HG02798 (cell line): ENCODE measurements around the gene ITCH.
"Not testable (repeated sequence)": the region's sequence is repeated elsewhere in the genome, so short reads cannot be mapped to it uniquely, and the experiment has no call there.

Experiments used
- ATAC-seq: cut with Tn5 transposase; IDR thresholded peaks from one replicate; pipeline ENCODE4 v1.9.1; 2021; ENCODE audit warnings: mild to moderate bottlenecking; ENCODE audit not compliant: unreplicated experiment, poor library complexity

ITCH gene

DNA sequence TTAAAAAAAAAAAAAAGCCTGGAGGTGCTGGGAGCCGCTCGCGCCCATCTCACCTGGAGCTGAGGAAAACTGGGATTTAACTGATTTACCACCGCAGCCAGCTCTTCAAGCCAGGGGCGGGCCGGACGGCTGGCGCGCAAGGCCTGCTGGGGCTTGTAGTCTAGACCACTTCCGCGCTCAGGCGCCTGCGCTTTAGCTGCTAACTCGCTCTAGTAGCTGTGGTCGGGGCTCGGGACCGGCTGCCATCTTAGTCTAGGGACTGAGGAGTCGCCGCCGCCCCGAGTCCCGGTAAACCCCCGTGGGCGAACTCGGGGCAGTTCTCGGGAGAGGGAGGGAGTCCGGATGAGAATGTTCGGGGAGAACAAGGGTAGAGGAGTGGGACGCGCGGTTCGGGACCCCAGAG lies at the start of gene ITCH:
ITCH (plus strand) TSS at position 212 of the 403 bp plus-strand sequence. CDS start 30,539 bp downstream, outside the sequence.
- peak; percentile 95 for ATAC-seq

DNA sequence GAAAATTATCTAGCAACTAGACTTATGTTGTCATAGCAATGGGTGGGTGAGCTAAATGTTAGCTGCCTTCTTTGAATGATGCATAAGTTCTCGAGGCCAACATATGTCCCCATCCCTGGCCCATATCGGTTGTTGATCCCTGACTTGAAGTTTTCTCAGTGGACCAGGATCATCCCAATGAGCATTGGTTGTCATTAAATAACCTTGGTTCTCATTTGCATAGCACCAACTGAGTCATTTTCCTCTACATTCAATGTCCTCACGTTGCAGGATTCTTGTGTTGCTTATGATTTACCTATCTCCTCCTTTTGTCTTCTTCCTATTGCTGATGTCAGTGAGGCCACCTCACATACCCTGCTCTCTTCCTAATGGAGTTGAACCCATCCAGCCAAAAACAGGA lies 47.8 kb upstream of the ITCH start:
- no peak for ATAC-seq

DNA sequence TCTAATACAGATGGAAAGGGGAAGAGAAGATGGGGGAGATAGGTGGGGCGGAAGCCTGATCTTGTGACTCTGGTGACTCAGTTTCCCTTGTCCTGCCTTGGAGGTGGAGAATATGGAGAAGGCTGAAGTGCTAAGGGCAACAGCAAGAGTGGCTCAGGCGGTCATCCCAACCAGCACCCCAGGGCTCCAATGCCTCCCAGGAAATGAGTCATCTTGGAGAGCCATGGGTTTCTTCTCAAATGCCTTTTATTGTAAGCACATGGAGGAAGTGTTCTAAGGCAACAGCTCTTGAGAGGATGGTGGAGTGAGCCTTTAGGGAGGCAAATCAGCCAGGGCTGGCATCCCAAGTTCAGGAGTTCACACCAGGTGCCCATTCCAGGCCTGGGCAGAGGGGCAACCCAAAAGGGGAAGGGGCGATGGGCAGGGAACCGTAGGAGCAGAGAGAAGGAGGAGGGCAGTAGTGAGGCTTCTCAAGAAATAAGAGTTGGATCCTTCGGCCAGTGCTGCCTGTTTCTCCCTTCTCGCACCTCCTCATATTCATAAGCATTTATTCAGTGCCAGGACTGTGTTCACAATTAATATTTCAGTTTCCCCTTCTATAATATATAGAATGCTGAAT lies 46.8 kb upstream of the ITCH start:
- ATAC-seq, result no peak

DNA sequence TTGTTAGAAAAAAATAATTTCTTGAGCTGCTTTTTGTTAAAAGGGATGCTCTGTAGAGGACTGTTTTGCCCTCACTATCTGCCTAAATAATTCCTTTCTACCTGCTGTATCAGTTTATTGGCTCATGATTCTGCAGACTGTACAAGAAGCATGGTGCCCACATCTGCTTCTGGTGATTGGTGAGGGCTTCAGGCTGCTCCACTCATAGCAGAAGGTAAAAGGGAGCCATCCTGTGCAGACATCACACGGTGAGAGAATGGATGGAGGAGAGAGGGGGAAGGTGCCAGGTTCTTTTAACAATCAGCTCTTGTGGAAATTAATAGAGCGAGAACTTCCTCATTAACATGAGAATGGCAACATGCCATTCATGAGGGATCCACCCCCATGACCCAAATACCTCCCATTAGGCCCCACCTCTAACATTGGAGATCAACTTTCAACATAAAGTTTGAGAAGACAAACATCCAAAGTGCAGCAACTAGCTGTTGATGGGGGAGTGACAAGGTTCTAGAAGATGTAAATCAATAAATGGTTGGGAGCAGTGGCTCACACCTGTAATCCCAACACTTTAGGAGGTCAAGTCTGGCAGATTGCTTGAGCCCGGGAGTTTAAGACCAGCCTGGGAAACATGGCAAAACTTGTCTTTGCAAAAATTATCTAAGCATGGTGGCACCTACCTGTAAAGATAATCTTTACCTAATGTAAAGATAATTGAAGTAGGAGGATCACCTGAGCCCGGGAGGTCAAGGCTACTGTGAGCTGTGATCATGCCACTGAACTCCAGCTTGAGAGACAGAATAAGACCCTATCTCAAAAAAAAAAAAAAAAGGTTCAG lies 44.2 kb upstream of the ITCH start:
- no peak for ATAC-seq

DNA sequence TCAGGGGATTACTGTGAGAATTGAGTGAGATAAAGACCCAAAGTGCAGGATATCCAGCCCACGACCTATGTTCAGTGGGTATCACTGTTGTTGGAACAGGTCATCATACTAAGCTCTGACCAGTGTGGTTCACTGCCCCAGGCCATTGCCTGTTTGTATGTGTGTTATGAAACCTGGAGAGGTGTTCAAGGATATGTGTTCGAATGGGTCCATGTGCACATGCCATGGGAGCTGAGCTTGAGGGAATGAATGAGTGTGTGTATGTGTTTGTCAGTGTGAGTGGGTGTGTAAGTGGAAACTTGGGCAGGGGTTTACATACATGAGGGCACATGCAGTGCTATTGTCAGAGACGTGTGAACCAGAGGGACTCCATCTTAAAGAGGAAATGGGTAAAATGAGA lies 42.2 kb upstream of the ITCH start:
- ATAC-seq, result no peak

DNA sequence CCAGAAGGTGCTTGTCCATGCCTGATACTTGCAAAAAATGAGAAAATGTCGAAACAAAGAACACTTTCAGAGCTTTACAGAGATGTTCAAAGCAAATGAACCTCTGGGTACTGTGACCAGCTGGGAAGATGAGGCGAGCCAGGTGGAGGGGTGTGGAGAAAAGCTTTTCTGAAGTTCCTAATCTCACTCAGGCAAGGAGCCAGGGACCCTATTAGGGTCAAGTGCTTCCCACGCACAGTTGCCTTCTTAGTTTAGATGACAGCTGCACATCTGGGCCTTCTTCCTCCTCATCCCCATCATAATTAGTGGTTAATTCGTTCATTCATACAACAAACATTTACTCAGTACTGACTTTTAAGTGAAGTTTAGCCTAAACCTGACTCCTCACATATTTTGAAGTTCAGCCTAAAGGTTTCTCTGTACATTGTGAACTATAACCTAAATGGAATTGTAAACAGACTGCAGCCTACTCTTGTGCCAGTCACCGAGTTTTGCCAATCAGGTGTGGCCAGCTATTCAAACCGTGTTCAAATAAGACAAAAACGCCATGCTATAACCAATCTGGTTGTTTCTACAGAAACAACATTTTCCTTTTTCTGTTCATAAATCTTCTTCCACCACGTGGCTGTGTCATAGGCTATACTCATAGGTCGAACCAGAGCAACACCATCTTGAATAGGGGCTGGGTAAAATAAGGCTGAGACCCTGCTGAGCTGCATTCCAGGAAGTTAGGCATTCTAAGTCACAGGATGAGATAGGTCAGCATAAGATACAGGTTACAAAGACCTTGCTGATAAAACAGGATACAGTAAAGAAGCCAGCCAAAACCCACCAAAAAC lies 40.6 kb upstream of the ITCH start:
- no peak for ATAC-seq

DNA sequence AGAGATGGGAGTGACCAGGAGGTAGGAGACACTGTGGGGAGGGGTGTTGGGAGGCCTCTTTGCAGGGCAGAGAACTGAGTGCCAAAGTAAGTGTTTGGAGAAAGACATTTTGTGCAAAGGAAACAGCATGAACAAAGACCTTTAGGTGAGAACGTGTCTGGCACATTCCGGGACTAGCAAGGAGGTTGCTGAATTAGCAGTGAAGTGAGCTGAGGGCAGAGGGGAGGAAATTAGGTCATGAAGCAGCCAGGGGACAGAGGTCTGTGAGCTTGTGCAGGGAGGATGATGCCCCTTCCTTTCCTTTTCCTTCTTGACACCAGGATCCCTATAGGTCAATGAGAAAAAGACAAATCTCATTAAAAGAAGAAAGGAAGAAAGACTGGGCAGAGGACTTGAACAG lies 38.5 kb upstream of the ITCH start:
- no peak for ATAC-seq

DNA sequence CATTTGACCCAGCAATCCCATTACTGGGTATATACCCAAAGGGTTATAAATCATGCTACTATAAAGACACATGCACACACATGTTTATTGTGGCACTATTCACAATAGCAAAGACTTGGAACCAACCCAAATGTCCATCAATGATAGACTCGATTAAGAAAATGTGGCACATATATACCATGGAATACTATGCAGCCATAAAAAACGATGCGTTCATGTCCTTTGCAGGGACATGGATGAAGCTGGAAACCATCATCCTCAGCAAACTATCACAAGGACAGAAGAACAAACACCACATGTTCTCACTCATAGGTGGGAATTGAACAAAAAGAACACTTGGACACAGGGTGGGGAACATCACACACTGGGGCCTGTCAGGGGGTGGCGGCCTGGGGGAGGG lies 34.9 kb upstream of the ITCH start:
- not testable (repeated sequence) for ATAC-seq

DNA sequence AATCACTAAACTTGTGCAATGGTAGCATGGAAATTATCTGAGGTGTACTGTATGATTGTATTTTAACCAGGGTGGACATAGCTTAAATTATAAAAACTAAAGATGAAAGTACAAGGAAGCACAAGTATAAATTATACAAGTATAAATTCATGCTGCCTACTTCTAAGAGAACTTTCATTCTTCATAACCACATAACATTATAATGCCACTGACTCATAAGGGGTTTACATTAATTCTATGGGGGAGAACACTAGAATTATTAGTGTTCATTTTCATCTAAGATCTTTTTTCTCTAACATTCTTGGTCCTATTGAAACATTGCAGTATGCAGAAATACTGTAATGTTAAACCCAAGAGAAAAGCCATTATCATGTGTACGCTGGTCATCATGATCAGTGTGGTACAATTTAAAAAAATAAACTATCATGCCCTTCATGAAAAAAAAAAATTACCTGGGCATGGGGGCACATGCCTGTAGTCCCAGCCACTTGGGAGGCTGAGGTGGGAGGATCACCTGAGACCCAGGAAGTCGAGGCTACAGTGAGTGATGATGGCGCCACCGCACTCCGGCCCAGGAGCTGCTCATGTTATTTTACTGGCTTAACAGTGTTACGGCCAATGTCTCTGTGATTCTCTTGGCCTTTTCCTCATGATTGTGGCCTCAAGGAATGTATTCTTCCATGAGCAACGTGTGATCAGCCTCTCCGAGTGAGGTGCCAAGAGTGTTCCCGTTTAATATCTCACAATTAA lies 34.0 kb upstream of the ITCH start:
- no peak for ATAC-seq

DNA sequence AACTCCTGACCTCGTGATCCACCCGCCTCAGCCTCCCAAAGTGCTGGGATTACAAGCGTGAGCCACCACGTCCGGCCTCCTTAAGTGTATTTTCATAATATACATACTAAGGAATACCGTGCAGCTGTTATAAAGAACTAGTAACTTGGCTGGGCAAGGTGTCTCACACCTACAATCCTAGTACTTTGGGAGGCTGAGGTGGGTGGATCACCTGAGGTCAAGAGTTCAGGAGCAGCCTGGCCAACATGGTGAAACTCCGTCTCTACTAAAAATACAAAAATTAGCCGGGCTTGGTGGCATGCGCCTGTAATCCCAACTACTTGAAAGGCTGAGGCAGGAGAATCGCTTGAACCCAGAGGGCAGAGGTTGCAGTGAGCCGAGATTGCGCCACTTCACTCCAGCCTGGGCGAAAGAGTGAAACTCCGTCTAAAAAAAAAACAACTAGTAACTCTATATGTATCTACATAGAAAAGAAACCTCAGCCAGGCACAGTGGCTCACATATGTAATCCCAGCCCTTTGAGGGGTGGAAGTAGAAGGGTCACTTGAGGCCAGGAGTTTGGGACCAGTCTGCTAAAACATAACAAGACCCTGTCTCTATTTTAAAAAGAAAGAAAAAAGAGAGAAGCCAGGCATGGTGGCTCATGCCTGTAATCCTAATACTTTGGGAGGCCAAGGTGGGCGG lies 32.1 kb upstream of the ITCH start:
- not testable (repeated sequence) for ATAC-seq

DNA sequence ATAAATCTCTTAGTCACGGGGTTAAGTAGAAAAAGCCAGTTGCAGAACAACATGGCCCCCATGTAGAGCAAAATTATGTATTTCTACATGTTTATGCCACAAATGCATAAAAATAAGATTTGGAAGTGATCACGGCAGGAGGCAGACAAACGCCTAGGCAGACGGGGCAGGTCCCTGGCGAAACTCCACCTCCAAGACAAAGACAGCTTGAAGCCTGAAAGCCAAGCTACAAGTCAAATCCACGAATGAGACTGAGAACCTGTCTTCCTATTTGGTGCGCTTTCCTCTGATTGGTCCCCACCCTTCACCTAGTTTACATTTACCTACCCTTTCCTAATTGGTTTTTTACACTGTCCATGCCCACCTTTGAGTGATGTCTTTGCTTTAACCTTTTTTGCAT lies 31.2 kb upstream of the ITCH start:
- no peak for ATAC-seq

DNA sequence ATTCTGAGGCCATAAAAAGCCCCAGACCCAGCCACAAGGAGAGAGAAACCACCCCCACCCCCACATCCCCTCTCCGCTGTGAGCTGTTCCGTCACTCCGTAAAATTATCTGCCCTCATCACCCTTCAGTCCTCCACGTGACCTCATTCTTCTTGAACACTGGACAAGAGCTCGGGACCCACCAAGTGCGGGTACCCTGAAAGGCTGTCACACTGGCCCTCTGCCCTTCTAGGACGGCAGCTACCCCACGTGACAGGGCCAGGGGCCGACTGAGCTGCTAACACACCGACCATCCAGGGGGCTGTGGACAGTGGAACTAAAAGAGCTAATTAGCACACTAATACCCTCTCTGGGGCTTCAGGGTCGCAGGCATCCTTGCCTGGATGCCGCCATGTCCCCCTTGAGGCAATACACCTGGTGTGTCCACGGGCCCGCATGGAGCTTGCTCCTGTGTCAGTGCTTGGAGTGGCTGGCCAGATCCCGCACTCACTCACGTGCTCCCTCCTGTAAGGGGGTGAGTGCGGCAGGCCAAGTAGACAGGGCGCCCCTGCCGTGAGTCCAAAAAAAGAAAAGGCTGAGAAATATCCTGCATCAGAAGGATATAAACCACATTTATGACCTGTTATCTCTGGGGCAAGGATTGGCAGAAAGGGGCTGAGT lies 30.7 kb upstream of the ITCH start:
- no peak for ATAC-seq

DNA sequence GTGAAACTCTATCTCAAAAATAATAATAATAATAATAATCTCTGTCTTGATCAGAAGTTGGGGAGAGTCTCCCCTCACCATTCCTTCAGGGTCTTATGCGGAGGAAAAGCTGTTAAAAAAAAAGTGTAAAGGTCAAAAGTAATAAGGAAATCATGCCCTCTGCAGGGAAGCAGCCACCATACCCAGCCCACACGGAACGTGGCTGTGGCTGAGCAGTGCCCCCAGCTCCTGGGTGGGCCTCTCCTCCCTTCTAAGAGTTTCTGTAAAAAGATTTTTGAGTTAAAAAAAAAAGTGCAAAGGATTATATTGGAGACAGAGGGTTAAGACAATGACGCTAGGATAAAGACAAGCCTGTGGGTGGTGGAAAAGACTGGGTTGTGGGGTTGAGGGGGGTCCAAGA lies 29.3 kb upstream of the ITCH start:
- no peak for ATAC-seq

DNA sequence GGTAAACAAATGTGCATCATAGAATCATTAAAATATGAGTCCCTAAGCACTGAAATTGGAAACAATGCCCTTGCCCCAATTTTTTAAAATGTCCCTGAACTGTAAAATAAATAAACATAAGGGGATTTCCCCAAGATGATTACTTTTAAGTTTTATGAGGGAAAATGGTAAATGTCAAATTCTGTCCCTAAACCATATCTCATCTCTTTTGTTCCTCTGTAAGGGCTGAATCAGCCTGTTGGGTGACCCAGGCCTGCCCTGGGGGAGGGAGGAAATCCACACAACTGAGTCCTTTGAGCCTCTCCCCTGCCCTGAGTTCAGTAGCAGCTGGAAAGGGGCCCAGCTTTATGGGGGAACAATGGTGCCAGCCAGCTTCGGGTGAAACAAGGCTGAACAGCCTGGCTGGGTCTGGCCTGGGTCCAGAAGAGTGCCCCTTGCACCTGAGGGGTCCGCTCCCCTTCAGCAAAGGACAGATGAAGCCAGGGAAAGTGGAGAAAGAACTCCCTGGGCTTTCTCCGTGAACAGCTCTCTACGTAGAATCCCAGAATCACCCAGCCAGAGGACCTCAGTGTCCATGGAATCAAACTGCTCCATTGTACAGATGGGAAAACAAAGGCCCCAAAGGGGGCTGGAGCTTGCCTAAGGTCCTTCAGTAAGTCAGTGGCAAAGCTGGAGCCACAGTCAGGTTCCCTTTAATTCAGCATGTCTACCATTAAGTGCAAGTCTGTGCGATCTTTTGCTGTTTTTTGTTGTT lies 28.2 kb upstream of the ITCH start:
- no peak for ATAC-seq

DNA sequence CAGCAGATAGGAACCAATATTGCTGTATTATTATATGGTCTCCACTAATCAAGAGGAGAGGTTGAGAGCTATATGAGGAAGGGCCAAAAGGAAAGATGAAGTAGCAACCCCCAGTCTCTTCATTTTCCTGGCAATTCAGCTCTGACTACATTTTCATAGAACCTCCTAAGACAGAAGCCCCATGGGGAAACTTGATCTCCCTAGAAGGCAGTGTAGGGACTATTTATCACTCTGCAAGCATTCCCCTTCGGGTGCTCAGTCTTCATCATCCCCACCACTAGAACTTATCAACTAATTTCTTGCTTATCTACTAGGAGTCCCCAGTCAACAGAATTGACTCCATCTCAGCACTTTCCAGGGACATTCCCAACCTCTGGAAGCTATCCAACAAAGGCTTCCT lies 25.5 kb upstream of the ITCH start:
- no peak for ATAC-seq

DNA sequence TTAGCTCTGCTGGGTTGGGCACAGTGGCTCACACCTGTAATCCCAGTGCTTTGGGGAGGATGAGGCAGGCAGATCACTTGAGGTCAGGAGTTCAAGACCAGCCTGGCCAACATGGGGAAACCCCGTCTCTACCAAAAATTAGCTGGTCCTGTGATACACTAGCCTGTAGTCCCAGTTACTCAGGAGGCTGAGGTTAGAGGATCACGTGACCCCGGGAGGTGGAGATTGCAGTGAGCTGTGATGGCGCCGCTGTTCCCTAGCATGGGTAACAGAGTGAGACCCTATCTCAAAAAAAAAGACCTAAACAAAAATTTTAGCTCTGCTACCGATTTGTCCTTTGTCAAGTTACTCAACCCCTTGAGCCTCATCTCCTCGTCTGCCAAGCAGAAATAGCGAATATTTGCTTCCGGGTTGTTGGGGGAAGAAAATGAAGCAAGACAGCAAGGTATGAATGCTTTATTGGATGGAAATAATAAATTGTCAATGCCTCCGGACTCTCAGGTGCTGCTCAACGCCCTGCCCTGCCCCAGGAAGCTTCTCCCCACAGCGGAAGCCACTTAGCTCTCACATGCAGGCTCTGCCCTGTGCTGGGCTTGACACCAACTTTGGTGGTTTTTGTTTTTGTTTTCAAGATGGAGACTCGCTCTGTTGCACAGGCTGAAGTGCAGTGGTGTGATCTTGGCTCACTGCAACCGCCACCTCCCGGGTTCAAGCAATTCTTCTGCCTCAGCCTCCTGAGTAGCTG lies 24.9 kb upstream of the ITCH start:
- peak; percentile 68 for ATAC-seq

DNA sequence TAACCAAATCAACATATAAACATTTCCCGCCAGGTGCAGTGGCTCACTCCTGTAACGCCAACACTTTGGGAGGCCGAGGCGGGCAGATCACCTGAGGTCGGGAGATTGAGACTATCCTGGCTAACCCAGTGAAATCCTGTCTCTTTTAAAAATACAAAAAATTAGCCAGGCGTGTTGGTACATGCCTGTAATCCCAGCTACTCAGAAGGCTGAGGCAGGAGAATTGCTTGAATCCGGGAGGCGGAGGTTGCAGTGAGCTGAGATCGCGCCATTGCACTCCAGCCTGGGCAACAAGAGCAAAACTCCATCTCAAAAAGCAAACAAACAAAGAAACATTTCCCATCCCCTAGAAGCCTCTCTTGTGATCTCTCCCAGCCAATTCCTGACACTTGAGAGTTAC lies 22.3 kb upstream of the ITCH start:
- not testable (repeated sequence) for ATAC-seq

DNA sequence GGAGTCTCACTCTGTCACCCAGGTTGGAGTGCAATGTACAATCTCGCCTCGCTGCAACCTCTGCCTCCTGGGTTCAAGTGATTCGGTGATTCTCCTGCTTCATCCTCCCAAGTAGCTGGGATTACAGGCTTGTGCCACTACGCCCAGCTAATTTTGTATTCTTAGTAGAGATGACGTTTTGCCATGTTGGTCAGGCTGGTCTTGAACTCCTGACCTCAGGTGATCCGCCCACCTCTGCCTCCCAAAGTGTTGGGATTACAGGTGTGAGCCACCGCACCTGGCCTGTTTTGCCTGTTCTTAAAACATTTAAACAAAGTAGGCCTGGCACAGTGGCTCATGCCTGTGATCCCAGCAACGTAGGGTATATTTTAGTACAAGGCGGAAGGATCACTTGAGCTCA lies 21.9 kb upstream of the ITCH start:
- not testable (repeated sequence) for ATAC-seq
